HG03066 (cell line): Measurements from ENCODE around the gene THAP6.
"Not testable (repeated sequence)": the region's sequence is repeated elsewhere in the genome, so short reads cannot be mapped to it uniquely, and the experiment has no call there.

ENCODE experiments used
- ATAC-seq: cut with Tn5 transposase; IDR thresholded peaks from one replicate; pipeline ENCODE4 v1.9.1; 2021; ENCODE audit warnings: low read depth; ENCODE audit not compliant: unreplicated experiment

The THAP6 gene

GRCh38 chr4:75514131-75514948, at the start of gene THAP6, which contains the start of gene RCHY1:
Gene THAP6 (plus strand): TSS chr4:75514473. CDS start chr4:75515453, 980 bp downstream.
Gene RCHY1 (minus strand): TSS chr4:75514403. CDS start chr4:75514286, 117 bp downstream.
- ATAC-seq, result peak; percentile 93

DNA sequence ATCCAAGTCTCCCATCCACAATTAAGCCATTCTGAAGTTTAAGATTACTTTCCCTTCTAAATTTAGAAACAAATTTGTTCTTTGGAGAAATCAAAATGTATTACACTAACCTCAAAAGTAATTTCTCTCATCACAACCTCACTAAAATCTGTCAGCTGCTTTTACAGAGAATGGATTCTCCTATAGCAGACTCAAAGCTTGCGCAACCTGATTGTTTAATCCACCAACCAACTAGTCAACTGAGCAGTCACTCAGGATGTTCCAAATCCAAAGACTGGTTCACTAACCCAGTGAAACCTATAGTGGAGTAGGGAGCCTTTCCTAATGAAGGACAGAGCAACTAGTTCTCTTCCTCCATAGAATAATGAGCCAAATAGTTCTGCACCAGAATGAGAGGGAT, 44.4 kb upstream of the THAP6 start:
- ATAC-seq, result no peak

DNA sequence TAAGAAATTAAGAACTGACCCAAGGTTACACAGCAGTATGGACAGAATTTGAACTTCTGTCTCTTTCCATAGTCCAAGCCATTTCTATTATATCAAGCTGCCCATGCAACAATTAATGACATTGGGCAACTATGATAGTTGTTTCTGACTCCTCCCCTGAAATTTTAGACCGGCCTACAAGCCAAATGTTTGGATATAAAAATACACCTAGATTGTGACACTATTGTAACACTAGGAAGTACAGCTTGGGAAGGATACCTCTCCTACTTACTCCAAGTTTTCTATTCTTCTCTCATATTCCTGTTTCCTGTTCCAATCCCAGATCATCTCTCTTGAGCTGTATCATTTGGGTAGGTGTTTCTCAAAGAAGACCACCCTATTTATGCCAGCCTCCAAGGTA, 43.5 kb upstream of the THAP6 start:
- ATAC-seq, result no peak

DNA sequence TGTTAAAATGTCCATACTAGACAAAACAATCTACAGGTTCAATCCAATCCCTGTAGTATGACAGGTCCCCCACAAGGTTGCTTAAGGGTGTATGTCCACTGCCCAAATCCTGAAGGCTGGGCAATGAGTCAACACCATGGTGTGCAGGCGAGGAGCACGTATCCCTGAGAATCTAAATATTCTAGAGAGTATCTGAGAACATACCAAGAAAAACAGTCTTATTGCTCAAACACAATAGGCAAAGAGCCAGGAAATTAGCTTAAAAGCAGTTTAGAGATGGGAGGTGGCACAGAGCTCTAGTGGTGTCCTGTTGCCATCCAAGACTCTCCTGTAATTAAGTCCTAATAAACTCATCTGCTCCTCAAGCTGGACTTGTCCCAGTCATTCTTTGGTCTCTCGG, 37.1 kb upstream of the THAP6 start:
- ATAC-seq, result no peak

DNA sequence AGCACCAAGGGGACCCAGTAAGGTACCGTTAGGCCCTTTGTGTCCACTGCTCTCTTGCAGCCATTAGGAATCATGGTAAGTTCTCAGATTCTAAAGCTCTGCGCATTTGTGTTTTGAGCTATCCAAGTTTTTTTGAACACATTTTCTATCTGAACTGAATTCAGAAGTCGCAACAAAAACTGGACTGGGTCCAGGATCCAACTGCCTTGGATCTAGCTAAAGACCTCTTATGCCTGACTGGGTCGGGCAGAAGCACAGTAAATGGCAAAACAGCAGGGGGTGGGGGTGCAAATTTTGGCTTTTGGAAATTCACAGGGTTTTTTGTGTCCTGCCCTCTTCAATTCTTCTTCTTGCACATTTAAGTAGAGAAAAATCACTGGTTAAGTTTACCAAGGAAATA, 30.1 kb upstream of the THAP6 start:
- ATAC-seq, result no peak

DNA sequence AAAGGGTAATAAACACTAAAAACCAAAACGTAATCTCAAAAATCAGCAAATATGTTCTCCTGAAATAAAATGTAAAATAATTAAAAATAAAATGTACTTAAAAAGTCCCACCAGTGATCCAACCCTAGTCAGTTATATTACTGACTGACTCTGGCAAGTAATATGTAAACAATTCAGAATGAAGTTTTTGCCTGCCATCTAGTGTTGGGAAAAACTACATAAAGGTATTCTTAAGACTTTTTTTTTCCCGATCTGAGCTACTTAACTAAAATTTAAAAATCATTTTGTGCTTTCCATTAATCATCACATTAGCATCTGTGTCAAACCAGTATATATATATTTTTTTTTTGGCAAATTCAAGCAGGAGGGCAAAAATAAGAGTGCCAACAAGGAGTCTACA, 24.1 kb upstream of the THAP6 start:
- no peak for ATAC-seq

GRCh38 chr4:75494563-75494962, 19.7 kb upstream of the THAP6 start:
- no peak for ATAC-seq

GRCh38 chr4:75495476-75495875, 18.8 kb upstream of the THAP6 start:
- no peak for ATAC-seq

DNA sequence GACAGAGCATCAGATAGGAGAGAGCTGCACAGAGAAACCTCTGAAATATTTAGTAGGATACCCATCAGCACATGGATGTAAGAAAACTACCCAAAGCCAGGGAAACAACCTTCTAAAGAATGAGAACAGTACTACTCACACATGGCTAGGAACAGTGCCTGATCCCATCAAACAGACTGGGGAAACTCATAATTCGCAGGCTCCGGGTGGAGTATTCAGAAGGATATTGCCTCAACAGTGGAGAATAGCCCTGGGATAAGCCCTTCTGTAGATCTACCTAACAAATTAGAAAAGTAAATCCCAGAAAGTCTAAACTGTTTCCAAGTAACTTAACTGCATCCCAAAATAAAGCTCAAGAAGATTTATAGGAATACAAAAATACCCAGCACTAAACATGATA, 17.9 kb upstream of the THAP6 start:
- no peak for ATAC-seq

GRCh38 chr4:75497133-75497532, 17.1 kb upstream of the THAP6 start:
- no peak for ATAC-seq

GRCh38 chr4:75498041-75498440, 16.2 kb upstream of the THAP6 start:
- no peak for ATAC-seq

DNA sequence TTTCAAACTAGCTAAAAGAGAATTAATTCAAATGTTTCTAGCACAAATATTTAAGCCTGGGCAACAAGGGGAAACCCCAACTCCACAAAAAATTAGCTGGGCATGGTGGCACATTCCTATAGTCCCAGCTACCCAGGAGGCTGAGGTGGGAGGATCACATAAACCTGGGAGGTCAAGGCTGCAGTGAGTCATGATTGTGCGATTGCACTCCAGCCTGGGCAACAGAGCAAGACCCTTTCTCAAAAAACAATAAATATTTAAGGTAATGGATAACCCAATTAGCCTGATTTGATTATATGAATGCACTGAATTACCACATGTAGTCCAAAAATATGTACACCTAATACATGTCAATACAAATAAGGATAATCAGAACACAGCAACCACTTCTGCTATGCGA, 14.4 kb upstream of the THAP6 start:
- ATAC-seq, result no peak

DNA sequence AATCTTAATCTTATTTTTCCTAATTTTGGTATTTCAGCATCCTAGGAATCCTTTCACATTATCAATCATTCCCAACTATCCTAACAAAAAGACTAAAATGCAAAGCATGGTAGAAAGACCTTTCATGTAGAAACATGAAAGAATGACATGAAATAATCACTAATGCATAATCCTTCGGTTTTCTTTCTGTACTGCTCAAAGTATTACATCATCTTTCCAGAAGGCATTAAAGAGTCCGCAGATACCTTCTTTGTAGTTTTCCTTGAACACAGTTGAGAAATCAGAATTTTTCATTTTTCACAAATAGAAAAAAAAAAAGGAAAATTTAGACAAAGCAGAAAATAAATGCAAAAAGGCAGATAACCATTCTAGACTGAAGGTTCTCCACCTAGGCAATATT, 11.6 kb upstream of the THAP6 start:
- ATAC-seq, result no peak

DNA sequence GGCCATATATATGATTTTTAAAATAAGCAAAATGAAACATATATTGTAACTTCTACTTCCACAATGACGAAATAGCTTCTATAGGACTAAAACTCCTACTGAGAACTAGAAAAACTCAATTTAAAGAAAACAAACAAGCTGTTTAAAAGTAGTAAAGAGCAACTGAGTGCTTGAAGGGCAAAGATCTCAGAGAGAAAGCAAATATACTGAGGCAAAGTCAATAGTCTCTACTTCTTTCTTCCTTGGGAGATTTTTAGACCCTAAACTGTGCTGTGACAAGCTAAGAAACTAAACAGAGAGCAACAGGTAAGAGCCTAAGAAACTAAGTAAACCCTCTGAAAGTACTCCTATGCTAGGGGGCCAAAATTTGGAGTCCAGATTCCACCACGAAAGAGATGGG, 8.6 kb upstream of the THAP6 start:
- no peak for ATAC-seq

GRCh38 chr4:75509592-75509991, 4.7 kb upstream of the THAP6 start:
- ATAC-seq, result not testable (repeated sequence)

- no peak for ATAC-seq
These were observed 2.4 kb upstream of the THAP6 start for GRCh38 chr4:75511841-75512240.

DNA sequence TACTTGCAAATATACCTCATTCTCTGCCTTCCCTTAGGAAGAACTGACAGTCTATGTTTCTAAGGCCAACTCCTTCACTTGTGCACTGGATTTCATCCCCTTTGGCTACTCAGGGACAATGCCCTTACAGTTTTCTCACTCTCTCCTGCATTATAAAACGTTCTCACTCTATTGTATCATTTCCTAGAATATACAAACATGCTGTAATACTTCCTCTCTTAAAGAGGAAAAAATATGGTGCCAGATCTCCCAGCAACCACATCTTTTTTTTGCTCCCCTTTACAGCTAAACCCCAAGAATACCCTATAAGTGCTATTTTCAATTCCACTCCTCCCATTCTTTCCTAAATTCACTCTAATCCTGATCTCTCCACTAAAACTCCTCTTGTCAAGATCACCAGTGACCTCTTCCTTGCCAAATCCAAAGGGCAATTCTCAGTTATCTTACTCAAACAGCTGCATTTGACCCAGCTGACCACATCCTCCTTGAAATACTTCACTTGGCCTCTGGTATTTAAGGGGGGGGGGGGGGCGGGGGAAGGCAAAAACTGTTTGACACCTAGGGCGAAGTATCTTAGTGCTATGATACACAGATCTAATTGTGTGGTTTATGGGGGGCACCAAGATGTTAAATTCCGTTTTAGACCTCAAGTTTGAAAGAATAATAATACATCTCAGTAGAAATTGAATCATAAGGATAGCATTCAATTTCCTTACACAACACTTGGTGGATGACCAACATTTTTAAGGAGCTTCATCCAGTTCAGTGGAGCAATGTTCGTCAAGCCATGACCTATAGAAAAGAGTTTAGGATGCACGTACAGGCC, 1.7 kb upstream of the THAP6 start:
- ATAC-seq, result no peak

DNA sequence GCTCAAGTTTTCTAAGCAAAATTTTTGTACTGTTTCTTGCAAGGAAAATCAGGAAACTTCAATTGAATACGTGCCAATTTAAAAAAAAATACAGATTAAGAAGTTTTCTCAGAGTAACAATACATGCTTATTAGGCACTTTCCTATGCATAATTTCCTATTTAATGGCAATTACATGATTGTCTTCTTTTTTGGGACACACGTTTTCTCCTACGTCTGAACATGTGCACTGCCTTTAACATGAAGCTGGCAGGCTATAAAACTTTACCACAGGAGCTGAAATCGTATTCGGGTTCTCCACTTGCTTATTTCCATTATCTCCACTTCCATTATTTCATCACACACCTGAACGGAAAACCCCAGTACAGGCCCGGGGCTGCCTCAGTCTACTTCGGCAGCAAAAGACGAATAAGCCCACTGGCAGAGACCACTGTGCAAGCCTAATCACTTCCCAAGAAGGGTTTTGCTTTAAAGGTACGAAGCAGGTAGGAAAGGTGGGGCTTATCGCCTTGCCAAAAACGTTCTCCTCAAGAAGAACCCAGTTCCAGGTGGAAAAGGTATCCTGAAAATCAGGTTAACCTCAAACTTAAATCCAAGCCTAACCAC, 645 bp upstream of the THAP6 start:
- peak; percentile 4 for ATAC-seq

DNA sequence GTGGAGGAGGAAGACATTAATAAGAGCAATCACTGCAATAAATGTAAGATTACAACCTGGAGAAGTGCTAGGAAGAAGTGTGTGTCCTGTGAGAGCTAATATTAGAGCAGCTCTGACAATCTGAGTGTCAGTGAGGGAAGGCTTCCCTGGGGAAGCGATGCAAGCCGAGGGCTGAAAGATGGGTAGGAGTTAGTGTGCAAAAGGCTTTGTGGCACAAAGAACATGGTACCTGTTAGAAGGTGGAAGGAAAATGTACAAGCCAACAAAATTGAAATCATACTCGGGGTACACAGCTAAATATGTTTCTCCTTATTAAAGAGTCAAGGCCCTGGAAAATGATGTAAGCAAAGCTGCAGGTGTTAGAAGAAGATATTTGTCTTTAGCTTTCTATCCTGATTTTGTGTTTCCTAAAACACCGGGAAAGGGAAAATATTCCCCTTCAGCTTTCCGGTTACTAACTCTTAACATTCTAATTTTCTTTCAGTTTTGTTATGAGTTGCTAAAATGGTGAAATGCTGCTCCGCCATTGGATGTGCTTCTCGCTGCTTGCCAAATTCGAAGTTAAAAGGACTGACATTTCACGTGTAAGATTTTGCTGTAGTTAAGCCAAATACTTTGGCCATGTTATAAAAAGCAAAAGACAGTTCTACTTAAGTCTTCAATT, 808 bp downstream of the THAP6 start:
- ATAC-seq, result peak; percentile 1

DNA sequence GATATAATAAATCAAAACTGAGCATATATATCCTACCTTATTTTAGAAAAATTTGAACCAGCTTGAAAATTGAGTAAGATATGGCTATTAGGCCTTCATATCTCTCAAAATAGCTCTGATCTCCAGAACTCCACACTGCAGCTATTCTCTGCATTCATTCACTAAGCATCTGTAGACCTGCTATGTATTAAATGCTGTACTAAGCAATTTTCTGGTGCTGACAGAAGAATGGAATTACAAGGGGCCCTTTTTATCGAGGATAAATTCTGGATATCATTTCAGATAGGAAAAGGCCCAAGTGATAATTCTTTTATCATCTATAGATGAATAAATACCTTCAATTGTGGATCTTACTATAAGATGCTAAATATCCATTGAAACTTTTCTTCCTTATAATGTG, 1.9 kb downstream of the THAP6 start:
- ATAC-seq, result no peak

DNA sequence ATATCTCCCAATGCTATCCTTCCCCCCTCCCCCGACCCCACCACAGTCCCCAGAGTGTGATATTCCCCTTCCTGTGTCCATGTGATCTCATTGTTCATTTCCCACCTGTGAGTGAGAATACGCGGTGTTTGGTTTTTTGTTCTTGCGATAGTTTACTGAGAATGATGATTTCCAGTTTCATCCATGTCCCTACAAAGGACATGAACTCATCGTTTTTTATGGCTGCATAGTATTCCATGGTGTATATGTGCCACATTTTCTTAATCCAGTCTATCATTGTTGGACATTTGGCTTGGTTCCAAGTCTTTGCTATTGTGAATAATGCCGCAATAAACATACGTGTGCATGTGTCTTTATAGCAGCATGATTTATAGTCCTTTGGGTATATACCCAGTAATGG, 5.2 kb downstream of the THAP6 start:
- not testable (repeated sequence) for ATAC-seq
